H1 (cell line): Measurements from ENCODE around the gene CTPS2. TPM values are rescaled to one million over a fixed set of nuclear protein-coding genes. Genes with fewer than 3 reads are reported as not detected.

ENCODE experiments used
- CHD2 ChIP-seq: IDR thresholded peaks from 2 replicates; pipeline ENCODE4 v1.6.1; 2012; ENCODE audit warnings: low read length, improper control_type of control experiment
- EGR1 ChIP-seq: IDR thresholded peaks from 2 replicates; pipeline ENCODE4 v1.6.1; 2011; ENCODE audit warnings: low read depth, low read length, borderline replicate concordance
- GTF2F1 ChIP-seq: IDR thresholded peaks from 2 replicates; pipeline ENCODE4 v1.6.1; 2012; ENCODE audit warnings: low read depth, low read length, improper control_type of control experiment, borderline replicate concordance
- POU5F1 ChIP-seq: IDR thresholded peaks from 2 replicates; pipeline ENCODE4 v1.6.1; 2011; ENCODE audit warnings: low read depth, mild to moderate bottlenecking, low read length, moderate library complexity
- RFX5 ChIP-seq: IDR thresholded peaks from 2 replicates; pipeline ENCODE4 v1.6.1; 2011; ENCODE audit warnings: low read depth, low read length, improper control_type of control experiment, borderline replicate concordance
- polyA plus RNA-seq, 7 experiments: library from polyadenylated mRNA; depleted of rRNA in 3 of 7; stranded (reverse) in 5 of 7; unstranded in 2 of 7; fragments of >200 nt in 5 of 7; fragments of 200-250 nt in 2 of 7; gene quantifications; 1 replicate in 5 of 7; 2 replicates in 1 of 7; 4 replicates in 1 of 7; pipeline versions ENCODE4 v1.2.1 to v1.2.3, GENCODE V29; 2011 to 2013; ENCODE audit warnings: missing spikeins in 2 of 7, mixed read lengths in 2 of 7
- total RNA-seq: library from RNA; stranded (reverse); fragmentation: NEBNext Ultra II Directional; extraction: Animal tissue kit (Norgen Biotek cat#: 25700); gene quantifications from 2 replicates; pipeline ENCODE4 v1.2.1, GENCODE V29; 2021
- TF ChIP-seq, protein P1 (sequence below): fragments of 300-600 bp; sonication (generic); IDR thresholded peaks from 2 replicates; pipeline ENCODE4 v1.7.1; 2012; ENCODE audit warnings: low read length, moderate library complexity, mild to moderate bottlenecking, inconsistent platforms; ENCODE audit not compliant: insufficient replicate concordance
- TF ChIP-seq, protein P2 (sequence below), 3 experiments: IDR thresholded peaks; 1 replicate in 2 of 3; 2 replicates in 1 of 3; pipeline versions ENCODE4 v1.5.1 to v1.6.1; 2011; ENCODE audit warnings: low read length in 3 of 3, mild to moderate bottlenecking in 3 of 3, inconsistent platforms in 2 of 3, low read depth in 1 of 3, moderate library complexity in 1 of 3; ENCODE audit not compliant: insufficient read depth in 1 of 3; ENCODE audit errors: control extremely low read depth in 1 of 3
- TF ChIP-seq, protein P3 (sequence below): IDR thresholded peaks from 2 replicates; pipeline ENCODE4 v1.6.1; 2011; ENCODE audit warnings: low read length, improper control_type of control experiment

Gene CTPS2
- total and polyA plus RNA-seq, 2 of the 8 experiments (the other 6 are each of a cell fraction or from before 2014, with no cell fraction given): 17.1 to 34.0 TPM

DNA sequence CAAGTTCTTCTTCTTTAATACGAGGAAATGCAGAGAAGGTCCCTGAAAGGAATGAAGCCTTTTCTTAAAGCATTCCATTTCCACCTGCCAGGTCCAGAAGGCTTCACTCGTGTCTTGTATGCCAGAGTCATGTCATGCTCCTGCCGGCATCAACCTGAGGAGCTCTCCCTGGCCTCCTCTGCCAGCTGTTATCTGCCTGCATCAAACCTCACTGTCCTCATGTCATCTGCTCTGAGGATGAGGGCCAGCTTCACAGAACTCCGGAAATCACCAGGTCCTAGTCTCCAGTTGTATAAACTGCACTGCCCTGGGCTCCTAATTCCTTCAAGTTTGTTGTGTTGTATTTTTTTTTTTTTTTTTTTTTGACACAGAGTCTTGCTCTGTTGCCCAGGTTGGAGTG, 82.6 kb downstream of the CTPS2 start (continued):
- TF ChIP-seq, protein P1, sequence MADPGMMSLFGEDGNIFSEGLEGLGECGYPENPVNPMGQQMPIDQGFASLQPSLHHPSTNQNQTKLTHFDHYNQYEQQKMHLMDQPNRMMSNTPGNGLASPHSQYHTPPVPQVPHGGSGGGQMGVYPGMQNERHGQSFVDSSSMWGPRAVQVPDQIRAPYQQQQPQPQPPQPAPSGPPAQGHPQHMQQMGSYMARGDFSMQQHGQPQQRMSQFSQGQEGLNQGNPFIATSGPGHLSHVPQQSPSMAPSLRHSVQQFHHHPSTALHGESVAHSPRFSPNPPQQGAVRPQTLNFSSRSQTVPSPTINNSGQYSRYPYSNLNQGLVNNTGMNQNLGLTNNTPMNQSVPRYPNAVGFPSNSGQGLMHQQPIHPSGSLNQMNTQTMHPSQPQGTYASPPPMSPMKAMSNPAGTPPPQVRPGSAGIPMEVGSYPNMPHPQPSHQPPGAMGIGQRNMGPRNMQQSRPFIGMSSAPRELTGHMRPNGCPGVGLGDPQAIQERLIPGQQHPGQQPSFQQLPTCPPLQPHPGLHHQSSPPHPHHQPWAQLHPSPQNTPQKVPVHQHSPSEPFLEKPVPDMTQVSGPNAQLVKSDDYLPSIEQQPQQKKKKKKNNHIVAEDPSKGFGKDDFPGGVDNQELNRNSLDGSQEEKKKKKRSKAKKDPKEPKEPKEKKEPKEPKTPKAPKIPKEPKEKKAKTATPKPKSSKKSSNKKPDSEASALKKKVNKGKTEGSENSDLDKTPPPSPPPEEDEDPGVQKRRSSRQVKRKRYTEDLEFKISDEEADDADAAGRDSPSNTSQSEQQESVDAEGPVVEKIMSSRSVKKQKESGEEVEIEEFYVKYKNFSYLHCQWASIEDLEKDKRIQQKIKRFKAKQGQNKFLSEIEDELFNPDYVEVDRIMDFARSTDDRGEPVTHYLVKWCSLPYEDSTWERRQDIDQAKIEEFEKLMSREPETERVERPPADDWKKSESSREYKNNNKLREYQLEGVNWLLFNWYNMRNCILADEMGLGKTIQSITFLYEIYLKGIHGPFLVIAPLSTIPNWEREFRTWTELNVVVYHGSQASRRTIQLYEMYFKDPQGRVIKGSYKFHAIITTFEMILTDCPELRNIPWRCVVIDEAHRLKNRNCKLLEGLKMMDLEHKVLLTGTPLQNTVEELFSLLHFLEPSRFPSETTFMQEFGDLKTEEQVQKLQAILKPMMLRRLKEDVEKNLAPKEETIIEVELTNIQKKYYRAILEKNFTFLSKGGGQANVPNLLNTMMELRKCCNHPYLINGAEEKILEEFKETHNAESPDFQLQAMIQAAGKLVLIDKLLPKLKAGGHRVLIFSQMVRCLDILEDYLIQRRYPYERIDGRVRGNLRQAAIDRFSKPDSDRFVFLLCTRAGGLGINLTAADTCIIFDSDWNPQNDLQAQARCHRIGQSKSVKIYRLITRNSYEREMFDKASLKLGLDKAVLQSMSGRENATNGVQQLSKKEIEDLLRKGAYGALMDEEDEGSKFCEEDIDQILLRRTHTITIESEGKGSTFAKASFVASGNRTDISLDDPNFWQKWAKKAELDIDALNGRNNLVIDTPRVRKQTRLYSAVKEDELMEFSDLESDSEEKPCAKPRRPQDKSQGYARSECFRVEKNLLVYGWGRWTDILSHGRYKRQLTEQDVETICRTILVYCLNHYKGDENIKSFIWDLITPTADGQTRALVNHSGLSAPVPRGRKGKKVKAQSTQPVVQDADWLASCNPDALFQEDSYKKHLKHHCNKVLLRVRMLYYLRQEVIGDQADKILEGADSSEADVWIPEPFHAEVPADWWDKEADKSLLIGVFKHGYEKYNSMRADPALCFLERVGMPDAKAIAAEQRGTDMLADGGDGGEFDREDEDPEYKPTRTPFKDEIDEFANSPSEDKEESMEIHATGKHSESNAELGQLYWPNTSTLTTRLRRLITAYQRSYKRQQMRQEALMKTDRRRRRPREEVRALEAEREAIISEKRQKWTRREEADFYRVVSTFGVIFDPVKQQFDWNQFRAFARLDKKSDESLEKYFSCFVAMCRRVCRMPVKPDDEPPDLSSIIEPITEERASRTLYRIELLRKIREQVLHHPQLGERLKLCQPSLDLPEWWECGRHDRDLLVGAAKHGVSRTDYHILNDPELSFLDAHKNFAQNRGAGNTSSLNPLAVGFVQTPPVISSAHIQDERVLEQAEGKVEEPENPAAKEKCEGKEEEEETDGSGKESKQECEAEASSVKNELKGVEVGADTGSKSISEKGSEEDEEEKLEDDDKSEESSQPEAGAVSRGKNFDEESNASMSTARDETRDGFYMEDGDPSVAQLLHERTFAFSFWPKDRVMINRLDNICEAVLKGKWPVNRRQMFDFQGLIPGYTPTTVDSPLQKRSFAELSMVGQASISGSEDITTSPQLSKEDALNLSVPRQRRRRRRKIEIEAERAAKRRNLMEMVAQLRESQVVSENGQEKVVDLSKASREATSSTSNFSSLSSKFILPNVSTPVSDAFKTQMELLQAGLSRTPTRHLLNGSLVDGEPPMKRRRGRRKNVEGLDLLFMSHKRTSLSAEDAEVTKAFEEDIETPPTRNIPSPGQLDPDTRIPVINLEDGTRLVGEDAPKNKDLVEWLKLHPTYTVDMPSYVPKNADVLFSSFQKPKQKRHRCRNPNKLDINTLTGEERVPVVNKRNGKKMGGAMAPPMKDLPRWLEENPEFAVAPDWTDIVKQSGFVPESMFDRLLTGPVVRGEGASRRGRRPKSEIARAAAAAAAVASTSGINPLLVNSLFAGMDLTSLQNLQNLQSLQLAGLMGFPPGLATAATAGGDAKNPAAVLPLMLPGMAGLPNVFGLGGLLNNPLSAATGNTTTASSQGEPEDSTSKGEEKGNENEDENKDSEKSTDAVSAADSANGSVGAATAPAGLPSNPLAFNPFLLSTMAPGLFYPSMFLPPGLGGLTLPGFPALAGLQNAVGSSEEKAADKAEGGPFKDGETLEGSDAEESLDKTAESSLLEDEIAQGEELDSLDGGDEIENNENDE: no peak
- TF ChIP-seq GTF2F1: no peak
- TF ChIP-seq POU5F1: no peak
- TF ChIP-seq, protein P2, sequence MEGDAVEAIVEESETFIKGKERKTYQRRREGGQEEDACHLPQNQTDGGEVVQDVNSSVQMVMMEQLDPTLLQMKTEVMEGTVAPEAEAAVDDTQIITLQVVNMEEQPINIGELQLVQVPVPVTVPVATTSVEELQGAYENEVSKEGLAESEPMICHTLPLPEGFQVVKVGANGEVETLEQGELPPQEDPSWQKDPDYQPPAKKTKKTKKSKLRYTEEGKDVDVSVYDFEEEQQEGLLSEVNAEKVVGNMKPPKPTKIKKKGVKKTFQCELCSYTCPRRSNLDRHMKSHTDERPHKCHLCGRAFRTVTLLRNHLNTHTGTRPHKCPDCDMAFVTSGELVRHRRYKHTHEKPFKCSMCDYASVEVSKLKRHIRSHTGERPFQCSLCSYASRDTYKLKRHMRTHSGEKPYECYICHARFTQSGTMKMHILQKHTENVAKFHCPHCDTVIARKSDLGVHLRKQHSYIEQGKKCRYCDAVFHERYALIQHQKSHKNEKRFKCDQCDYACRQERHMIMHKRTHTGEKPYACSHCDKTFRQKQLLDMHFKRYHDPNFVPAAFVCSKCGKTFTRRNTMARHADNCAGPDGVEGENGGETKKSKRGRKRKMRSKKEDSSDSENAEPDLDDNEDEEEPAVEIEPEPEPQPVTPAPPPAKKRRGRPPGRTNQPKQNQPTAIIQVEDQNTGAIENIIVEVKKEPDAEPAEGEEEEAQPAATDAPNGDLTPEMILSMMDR (IDR thresholded peaks at IDR 0.05; ENCODE audit: control extremely low read depth in 1 of 3, insufficient read depth in 1 of 3, low read depth in 1 of 3, low read length in 3 of 3): no peak
- no peak for TF ChIP-seq RFX5
- TF ChIP-seq, protein P3, sequence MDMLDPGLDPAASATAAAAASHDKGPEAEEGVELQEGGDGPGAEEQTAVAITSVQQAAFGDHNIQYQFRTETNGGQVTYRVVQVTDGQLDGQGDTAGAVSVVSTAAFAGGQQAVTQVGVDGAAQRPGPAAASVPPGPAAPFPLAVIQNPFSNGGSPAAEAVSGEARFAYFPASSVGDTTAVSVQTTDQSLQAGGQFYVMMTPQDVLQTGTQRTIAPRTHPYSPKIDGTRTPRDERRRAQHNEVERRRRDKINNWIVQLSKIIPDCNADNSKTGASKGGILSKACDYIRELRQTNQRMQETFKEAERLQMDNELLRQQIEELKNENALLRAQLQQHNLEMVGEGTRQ: no peak
- TF ChIP-seq EGR1: no peak
- no peak for TF ChIP-seq CHD2
